BE2C (cell line): Measurements from ENCODE around the gene KRTAP5-6.

Source experiments
- DNase-seq: peaks from one replicate; pipeline ENCODE4 v3.0.0-alpha.2; 2020
- H3K27me3 ChIP-seq: fragments of 250-450 bp; sonication (Bioruptor Pico); 2 replicates; pipeline ENCODE4 v1.5.1; 2020; ENCODE audit warnings: mild to moderate bottlenecking
- H3K36me3 ChIP-seq: fragments of 250-450 bp; sonication (Bioruptor Pico); 2 replicates; pipeline ENCODE4 v1.5.1; 2020; ENCODE audit warnings: mild to moderate bottlenecking
- H3K4me1 ChIP-seq: fragments of 250-450 bp; sonication (Bioruptor Pico); 2 replicates; pipeline ENCODE4 v1.5.1; 2020
- H3K4me3 ChIP-seq: 2 replicates; pipeline ENCODE4 v1.5.1; 2011; ENCODE audit warnings: low read depth, low read length
- H3K9me3 ChIP-seq: fragments of 250-450 bp; sonication (Bioruptor Pico); 2 replicates; pipeline ENCODE4 v1.5.1; 2020
- CTCF ChIP-seq: IDR thresholded peaks from 2 replicates; pipeline ENCODE4 v1.5.1; 2012; ENCODE audit warnings: mild to moderate bottlenecking, low read depth, low read length

The KRTAP5-6 gene

GRCh38 chr11:1691026-1691877 is 5.7 kb upstream of the KRTAP5-6 start:
- no peak overlapping the region for H3K4me3 ChIP-seq
- no peaks in the 10 kb centered on the region for H3K36me3 ChIP-seq
- no peaks in the 10 kb centered on the region for H3K9me3 ChIP-seq
- no peak for DNase-seq
- H3K4me1 ChIP-seq: 0 out of 2 replicates have a peak, but pooled peaks cover 5% of the 10 kb centered on the region
- TF ChIP-seq CTCF: no peak
- no peaks in the 10 kb centered on the region for H3K27me3 ChIP-seq

- 0 out of 2 replicates have a peak, but pooled peaks cover 5% of the 10 kb centered on the region for H3K4me1 ChIP-seq
- H3K27me3 ChIP-seq: no peaks in the 10 kb centered on the region
- no peak for DNase-seq
- no peaks in the 10 kb centered on the region for H3K36me3 ChIP-seq
- no peak for TF ChIP-seq CTCF
- no peak overlapping the region for H3K4me3 ChIP-seq
- no peaks in the 10 kb centered on the region for H3K9me3 ChIP-seq
Measured at GRCh38 chr11:1691878-1692707, 4.9 kb upstream of the KRTAP5-6 start.

GRCh38 chr11:1692708-1693326 is 4.2 kb upstream of the KRTAP5-6 start:
- Histone ChIP-seq H3K9me3 (no peaks in the 10 kb centered on the region), H3K4me1 (0 out of 2 replicates have a peak, but pooled peaks cover 5% of the 10 kb centered on the region), H3K4me3 (no peak overlapping the region), H3K27me3 (no peaks in the 10 kb centered on the region), H3K36me3 (no peaks in the 10 kb centered on the region)
- TF ChIP-seq CTCF: no peak
- DNase-seq: no peak

GRCh38 chr11:1693327-1694063 is 3.5 kb upstream of the KRTAP5-6 start:
- Histone ChIP-seq H3K4me1 (0 out of 2 replicates have a peak, but pooled peaks cover 5% of the 10 kb centered on the region), H3K9me3 (no peaks in the 10 kb centered on the region), H3K36me3 (no peaks in the 10 kb centered on the region), H3K4me3 (peak overlapping the region; percentile 54), H3K27me3 (no peaks in the 10 kb centered on the region)
- peak; percentile 79 for DNase-seq
- peak; percentile 68 for TF ChIP-seq CTCF

GRCh38 chr11:1694064-1694845 is 2.7 kb upstream of the KRTAP5-6 start:
- H3K4me1 ChIP-seq: 0 out of 2 replicates have a peak, but pooled peaks cover 5% of the 10 kb centered on the region
- TF ChIP-seq CTCF: peak; percentile 69
- DNase-seq: peak; percentile 81
- no peaks in the 10 kb centered on the region for H3K27me3 ChIP-seq
- H3K9me3 ChIP-seq: no peaks in the 10 kb centered on the region
- no peak overlapping the region for H3K4me3 ChIP-seq
- H3K36me3 ChIP-seq: no peaks in the 10 kb centered on the region
